Peyer's patch (tissue), 4 donors: ENCODE data around the gene PAK4. TPM values are rescaled to one million over a fixed set of nuclear protein-coding genes. Genes with fewer than 3 reads are reported as not detected.

Experiments
- DNase-seq, 3 donors: peaks; one replicate each; pipeline ENCODE4 v3.0.0-alpha.2; 2017 to 2019
- H3K27ac ChIP-seq, 4 donors: fragments of 200-600 bp; sonication (generic); one replicate each; pipeline ENCODE4 v1.5.1; 2016 to 2019
- H3K27me3 ChIP-seq, 2 donors: fragments of 200-600 bp; sonication (generic); one replicate each; pipeline ENCODE4 v1.5.1; 2019
- H3K36me3 ChIP-seq, 3 donors: fragments of 200-600 bp; sonication (generic); one replicate each; pipeline ENCODE4 v1.5.1; 2016 to 2019
- H3K4me1 ChIP-seq, 4 donors: fragments of 200-600 bp; sonication (generic); one replicate each; pipeline ENCODE4 v1.5.1; 2016 to 2019
- H3K4me3 ChIP-seq, 4 donors: fragments of 200-600 bp; sonication (generic); 1 replicate in 3 of 4; 2 replicates in 1 of 4; pipeline ENCODE4 v1.5.1; 2016 to 2019; ENCODE audit warnings: mild to moderate bottlenecking in 1 of 4
- H3K9me3 ChIP-seq, 4 donors: fragments of 200-600 bp; sonication (generic); one replicate each; pipeline ENCODE4 v1.5.1; 2016 to 2019; ENCODE audit warnings: mild to moderate bottlenecking in 1 of 4
- CTCF ChIP-seq, 6 experiments: fragments of 450-650 bp in 4 of 6; fragments of 200-600 bp in 2 of 6; sonication (generic) in 1 of 6; IDR thresholded peaks; one replicate each; pipeline ENCODE4 v1.5.1; 2017 to 2019; ENCODE audit warnings: antibody characterized with exemption in 6 of 6, mild to moderate bottlenecking in 3 of 6, moderate library complexity in 1 of 6
- POLR2A ChIP-seq, 2 donors: fragments of 450-650 bp; IDR thresholded peaks; one replicate each; pipeline ENCODE4 v1.5.1; 2017; ENCODE audit warnings: antibody characterized with exemption in 2 of 2, mild to moderate bottlenecking in 2 of 2, moderate library complexity in 2 of 2
- total RNA-seq, 4 donors: library from RNA; depleted of rRNA; stranded (reverse); fragments of >200 nt; gene quantifications; one replicate each; pipeline ENCODE4 v1.1.0, GENCODE V29; 2016

PAK4 gene
- total RNA-seq, 4 donors from 2014 or later: 24.8 to 73.0 (median 45.7) TPM

- Histone ChIP-seq H3K4me1 (no peaks in the 10 kb centered on the region), H3K27me3 (no peaks in the 10 kb centered on the region), H3K36me3 (peaks cover 0 to 28% (median 0%) of the 10 kb centered on the region in 3 donors), H3K4me3 (no peak overlapping the region), H3K9me3 (no peaks in the 10 kb centered on the region), H3K27ac (no peak overlapping the region)
- no peak for DNase-seq
- TF ChIP-seq CTCF (IDR thresholded peaks at IDR 0.05) (no peak), POLR2A (IDR thresholded peaks at IDR 0.05) (no peak)
Measured at GRCh38 chr19:39182174-39182505, 56.6 kb downstream of the PAK4 start.

GRCh38 chr19:39183104-39183503 lies 57.5 kb downstream of the PAK4 start:
- H3K9me3 ChIP-seq: no peaks in the 10 kb centered on the region
- TF ChIP-seq CTCF (IDR thresholded peaks at IDR 0.05) (no peak), POLR2A (IDR thresholded peaks at IDR 0.05) (no peak)
- no peak overlapping the region for H3K27ac ChIP-seq
- H3K4me3 ChIP-seq: no peak overlapping the region
- peaks cover 0 to 19% (median 0%) of the 10 kb centered on the region in 3 donors for H3K36me3 ChIP-seq
- H3K4me1 ChIP-seq: no peaks in the 10 kb centered on the region
- no peaks in the 10 kb centered on the region for H3K27me3 ChIP-seq
- no peak for DNase-seq

GRCh38 chr19:39186391-39186790 lies 60.8 kb downstream of the PAK4 start:
- DNase-seq: no peak
- Histone ChIP-seq H3K27ac (no peak overlapping the region), H3K4me3 (no peak overlapping the region), H3K9me3 (no peaks in the 10 kb centered on the region), H3K4me1 (no peaks in the 10 kb centered on the region), H3K36me3 (no peaks in the 10 kb centered on the region), H3K27me3 (no peaks in the 10 kb centered on the region)
- TF ChIP-seq CTCF (IDR thresholded peaks at IDR 0.05) (no peak), POLR2A (IDR thresholded peaks at IDR 0.05) (no peak)

GRCh38 chr19:39187552-39187943 lies 62.0 kb downstream of the PAK4 start:
- no peak for TF ChIP-seq CTCF (IDR thresholded peaks at IDR 0.05)
- no peak for TF ChIP-seq POLR2A (IDR thresholded peaks at IDR 0.05)
- H3K4me3 ChIP-seq: no peak overlapping the region
- no peaks in the 10 kb centered on the region for H3K36me3 ChIP-seq
- no peaks in the 10 kb centered on the region for H3K9me3 ChIP-seq
- no peaks in the 10 kb centered on the region for H3K4me1 ChIP-seq
- DNase-seq: no peak
- H3K27me3 ChIP-seq: no peaks in the 10 kb centered on the region
- no peak overlapping the region for H3K27ac ChIP-seq

- Histone ChIP-seq H3K36me3 (no peaks in the 10 kb centered on the region), H3K27me3 (no peaks in the 10 kb centered on the region), H3K27ac (no peak overlapping the region), H3K4me3 (no peak overlapping the region), H3K4me1 (no peaks in the 10 kb centered on the region), H3K9me3 (no peaks in the 10 kb centered on the region)
- TF ChIP-seq CTCF (IDR thresholded peaks at IDR 0.05) (no peak), POLR2A (IDR thresholded peaks at IDR 0.05) (no peak)
- no peak for DNase-seq
Measured at GRCh38 chr19:39188960-39189359, 63.4 kb downstream of the PAK4 start.

GRCh38 chr19:39190768-39191167 lies 65.2 kb downstream of the PAK4 start:
- no peak for TF ChIP-seq POLR2A (IDR thresholded peaks at IDR 0.05)
- TF ChIP-seq CTCF (IDR thresholded peaks at IDR 0.05): no peak

More at GRCh38 chr19:39190768-39191167, 65.2 kb downstream of the PAK4 start:
- Histone ChIP-seq H3K4me1 (peaks cover 0 to 6% (median 0%) of the 10 kb centered on the region in 4 donors), H3K9me3 (no peaks in the 10 kb centered on the region), H3K36me3 (no peaks in the 10 kb centered on the region), H3K27me3 (no peaks in the 10 kb centered on the region), H3K4me3 (no peak overlapping the region), H3K27ac (no peak overlapping the region)
- no peak for DNase-seq
